ENCODE data around the gene SALL4. TPM values are rescaled to one million over a fixed set of nuclear protein-coding genes. Genes with fewer than 3 reads are reported as not detected.

Gene SALL4
- total and polyA plus RNA-seq, 4 donors = 0.06 to 3.8 (median 0.43) TPM

- H3K36me3 ChIP-seq (ENCODE audit: control insufficient read depth in 4 of 4, insufficient read depth in 4 of 4, low read length in 4 of 4) = no peaks in the 10 kb centered on the region
- ATAC-seq (ENCODE audit: insufficient read depth, low FRiP score) = no peak
- TF ChIP-seq, protein P1, sequence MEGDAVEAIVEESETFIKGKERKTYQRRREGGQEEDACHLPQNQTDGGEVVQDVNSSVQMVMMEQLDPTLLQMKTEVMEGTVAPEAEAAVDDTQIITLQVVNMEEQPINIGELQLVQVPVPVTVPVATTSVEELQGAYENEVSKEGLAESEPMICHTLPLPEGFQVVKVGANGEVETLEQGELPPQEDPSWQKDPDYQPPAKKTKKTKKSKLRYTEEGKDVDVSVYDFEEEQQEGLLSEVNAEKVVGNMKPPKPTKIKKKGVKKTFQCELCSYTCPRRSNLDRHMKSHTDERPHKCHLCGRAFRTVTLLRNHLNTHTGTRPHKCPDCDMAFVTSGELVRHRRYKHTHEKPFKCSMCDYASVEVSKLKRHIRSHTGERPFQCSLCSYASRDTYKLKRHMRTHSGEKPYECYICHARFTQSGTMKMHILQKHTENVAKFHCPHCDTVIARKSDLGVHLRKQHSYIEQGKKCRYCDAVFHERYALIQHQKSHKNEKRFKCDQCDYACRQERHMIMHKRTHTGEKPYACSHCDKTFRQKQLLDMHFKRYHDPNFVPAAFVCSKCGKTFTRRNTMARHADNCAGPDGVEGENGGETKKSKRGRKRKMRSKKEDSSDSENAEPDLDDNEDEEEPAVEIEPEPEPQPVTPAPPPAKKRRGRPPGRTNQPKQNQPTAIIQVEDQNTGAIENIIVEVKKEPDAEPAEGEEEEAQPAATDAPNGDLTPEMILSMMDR (IDR thresholded peaks at IDR 0.05; ENCODE audit: control extremely low read depth, extremely low read depth) = no peak
- WGBS, 2 donors = 62 to 72% methylated on average over 8 of the region's 8 CpGs
- H3K4me1 ChIP-seq (ENCODE audit: control insufficient read depth in 5 of 5, insufficient read depth in 5 of 5, low read length in 5 of 5) = peaks cover 0 to 28% (median 8%) of the 10 kb centered on the region in 5 donors
- H3K27me3 ChIP-seq (ENCODE audit: control insufficient read depth in 3 of 3, insufficient read depth in 3 of 3, low read length in 2 of 3) = no peaks in the 10 kb centered on the region
- no peaks in the 10 kb centered on the region for H3K9me3 ChIP-seq (ENCODE audit: control insufficient read depth in 4 of 4, insufficient read depth in 3 of 4, low read length in 3 of 4)
- no peak overlapping the region for H3K27ac ChIP-seq (ENCODE audit: low read depth in 1 of 2, low read length in 1 of 2)
- H3K9ac ChIP-seq (ENCODE audit: insufficient read depth in 1 of 2, low read length in 2 of 2) = peak overlapping the region in 1 of 2 donors; percentile 70
- DNase-seq = peak in 2 of 3 donors; percentile 48 to 59
- no peak overlapping the region for H3K4me3 ChIP-seq
Observed at GRCh38 chr20:51811514-51812128, 9.3 kb upstream of the SALL4 start.

GRCh38 chr20:51811042-51811355 lies 8.7 kb upstream of the SALL4 start:
- peaks cover 0 to 28% (median 8%) of the 10 kb centered on the region in 5 donors for H3K4me1 ChIP-seq (ENCODE audit: control insufficient read depth in 5 of 5, insufficient read depth in 5 of 5, low read length in 5 of 5)
- H3K9me3 ChIP-seq (ENCODE audit: control insufficient read depth in 4 of 4, insufficient read depth in 3 of 4, low read length in 3 of 4) = no peaks in the 10 kb centered on the region
- no peaks in the 10 kb centered on the region for H3K36me3 ChIP-seq (ENCODE audit: control insufficient read depth in 4 of 4, insufficient read depth in 4 of 4, low read length in 4 of 4)
- WGBS, 2 donors = 72 to 76% methylated on average over 3 of the region's 3 CpGs
- DNase-seq (peak in 2 of 3 donors; percentile 80 to 90), ATAC-seq (ENCODE audit: insufficient read depth, low FRiP score) (no peak)
- TF ChIP-seq, protein P1 (IDR thresholded peaks at IDR 0.05; ENCODE audit: control extremely low read depth, extremely low read depth) = no peak
- no peak overlapping the region for H3K4me3 ChIP-seq
- no peak overlapping the region for H3K27ac ChIP-seq (ENCODE audit: low read depth in 1 of 2, low read length in 1 of 2)
- no peaks in the 10 kb centered on the region for H3K27me3 ChIP-seq (ENCODE audit: control insufficient read depth in 3 of 3, insufficient read depth in 3 of 3, low read length in 2 of 3)
- no peak overlapping the region for H3K9ac ChIP-seq (ENCODE audit: insufficient read depth in 1 of 2, low read length in 2 of 2)

DNA sequence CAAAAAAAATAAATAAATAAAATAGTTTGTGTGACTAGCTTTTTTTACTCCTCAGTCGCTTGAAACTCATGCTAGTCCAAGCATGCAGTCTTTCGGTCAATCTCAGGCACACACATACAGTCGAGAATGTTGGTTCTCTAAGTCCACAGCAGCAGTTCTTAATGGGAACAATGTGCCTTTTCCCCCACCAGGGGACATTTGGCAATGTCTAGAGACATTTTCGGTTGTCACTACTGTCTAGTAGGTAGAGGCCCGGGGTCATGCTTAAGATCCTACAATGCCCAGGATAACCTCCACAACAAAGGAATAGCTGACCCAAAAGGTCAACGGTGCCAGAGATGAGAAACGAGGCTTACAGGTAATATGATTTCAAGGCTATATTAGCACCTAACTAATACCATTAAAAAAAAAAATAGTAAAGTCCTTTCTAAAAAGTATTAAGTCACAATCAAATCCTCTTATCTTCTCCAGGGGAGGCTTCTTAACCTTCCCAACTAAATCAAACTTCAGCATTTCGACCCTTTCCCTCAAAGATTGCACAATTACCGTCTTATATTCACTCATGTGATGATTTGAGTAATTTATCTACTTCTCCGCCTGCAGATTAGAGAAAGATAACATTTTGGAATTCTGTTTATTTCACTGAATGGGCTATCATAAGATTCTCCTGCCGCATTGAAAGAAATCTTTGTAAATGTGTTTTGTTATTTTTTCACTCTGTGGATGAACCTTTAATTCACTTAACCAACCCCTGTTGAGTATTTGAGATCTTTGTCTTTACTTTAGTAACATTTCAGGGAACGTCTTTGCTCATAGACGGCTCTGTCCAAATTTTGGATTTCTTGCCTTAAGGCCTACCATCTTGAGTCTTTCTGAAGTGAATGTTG lies 8.1 kb upstream of the SALL4 start:
- 82 to 88% methylated on average over 13 of the region's 13 CpGs for WGBS, 2 donors
- TF ChIP-seq, protein P1 (IDR thresholded peaks at IDR 0.05; ENCODE audit: control extremely low read depth, extremely low read depth) = no peak
- H3K9me3 ChIP-seq (ENCODE audit: control insufficient read depth in 4 of 4, insufficient read depth in 3 of 4, low read length in 3 of 4) = no peaks in the 10 kb centered on the region
- no peak overlapping the region for H3K9ac ChIP-seq (ENCODE audit: insufficient read depth in 1 of 2, low read length in 2 of 2)
- no peak for DNase-seq
- no peaks in the 10 kb centered on the region for H3K36me3 ChIP-seq (ENCODE audit: control insufficient read depth in 4 of 4, insufficient read depth in 4 of 4, low read length in 4 of 4)
- peaks cover 0 to 28% (median 8%) of the 10 kb centered on the region in 5 donors for H3K4me1 ChIP-seq (ENCODE audit: control insufficient read depth in 5 of 5, insufficient read depth in 5 of 5, low read length in 5 of 5)
- H3K4me3 ChIP-seq = no peak overlapping the region
- H3K27me3 ChIP-seq (ENCODE audit: control insufficient read depth in 3 of 3, insufficient read depth in 3 of 3, low read length in 2 of 3) = no peaks in the 10 kb centered on the region
- H3K27ac ChIP-seq (ENCODE audit: low read depth in 1 of 2, low read length in 1 of 2) = no peak overlapping the region
- ATAC-seq (ENCODE audit: insufficient read depth, low FRiP score) = no peak
